PC-3 (cell line): ENCODE data around the gene GCC2. TPM values are rescaled to one million over a fixed set of nuclear protein-coding genes. Genes with fewer than 3 reads are reported as not detected.

Experiments used
- ATAC-seq: fragments of 200-7000 bp; cut with Tn5 transposase; 2 replicates; pipeline ENCODE4 v1.9.1; 2020; ENCODE audit warnings: mild to moderate bottlenecking, moderate library complexity
- BruUV-seq: library from RNA; stranded (reverse); fragments of 400-500 nt; replicated peaks from 2 replicates; lab custom pipeline; 2021; lab: Mats Ljungman, UMichigan
- CTCF ChIA-PET: fragments of 300-600 bp; sonication (Branson Sonifier 250); formaldehyde crosslinking; loops from one replicate; lab custom pipeline; 2022; ENCODE audit warnings: antibody characterized with exemption; lab: Charles Lee
- POLR2A ChIA-PET: fragments of 300-600 bp; sonication (Branson Sonifier 250); formaldehyde crosslinking; loops from one replicate; lab custom pipeline; 2022; ENCODE audit warnings: antibody characterized with exemption; ENCODE audit not compliant: unreplicated experiment; lab: Charles Lee
- DNase-seq: peaks from one replicate; pipeline ENCODE4 v3.0.0-alpha.2; 2015
- H2AFZ ChIP-seq: fragments of 300-600 bp; sonication (generic); 2 replicates; pipeline ENCODE4 v1.6.0; 2016; ENCODE audit warnings: antibody characterized with exemption, low read length
- H3F3A ChIP-seq: fragments of 300-600 bp; sonication (generic); one replicate; pipeline ENCODE4 v1.6.0; 2017; ENCODE audit warnings: antibody characterized with exemption, low read length, control low read depth, mild to moderate bottlenecking; ENCODE audit not compliant: unreplicated experiment
- H3K27ac ChIP-seq: fragments of 300-600 bp; sonication (generic); 2 replicates; pipeline ENCODE4 v1.5.1; 2016; ENCODE audit warnings: mild to moderate bottlenecking, low read length
- H3K27me3 ChIP-seq: fragments of 300-600 bp; sonication (generic); 2 replicates; pipeline ENCODE4 v1.6.1; 2016; ENCODE audit warnings: low read length, mixed read lengths
- H3K36me3 ChIP-seq: fragments of 300-600 bp; sonication (generic); 2 replicates; pipeline ENCODE4 v1.6.1; 2016; ENCODE audit warnings: low read depth, mixed run types, low read length, mixed read lengths
- H3K4me1 ChIP-seq: fragments of 300-600 bp; sonication (generic); 2 replicates; pipeline ENCODE4 v1.5.1; 2016; ENCODE audit warnings: low read length; ENCODE audit not compliant: insufficient read depth
- H3K4me2 ChIP-seq: fragments of 300-600 bp; sonication (generic); 2 replicates; pipeline ENCODE4 v1.6.0; 2016; ENCODE audit warnings: low read length
- H3K4me3 ChIP-seq: fragments of 300-600 bp; sonication (generic); 2 replicates; pipeline ENCODE4 v1.5.1; 2016; ENCODE audit warnings: mild to moderate bottlenecking, low read length, mixed read lengths
- H3K79me2 ChIP-seq: fragments of 300-600 bp; sonication (generic); 2 replicates; pipeline ENCODE4 v1.6.1; 2017; ENCODE audit warnings: low read length, mixed read lengths
- H3K9ac ChIP-seq: fragments of 300-600 bp; sonication (generic); 2 replicates; pipeline ENCODE4 v1.6.0; 2016; ENCODE audit warnings: mild to moderate bottlenecking, low read length
- H3K9me2 ChIP-seq: fragments of 300-600 bp; sonication (generic); replicated peaks from 2 replicates; pipeline ENCODE4 v1.6.1; 2016; ENCODE audit warnings: mixed run types, low read length, mixed read lengths
- H3K9me3 ChIP-seq: fragments of 300-600 bp; sonication (generic); 2 replicates; pipeline ENCODE4 v1.6.1; 2016; ENCODE audit warnings: low read length, mixed read lengths
- H4K20me1 ChIP-seq: fragments of 300-600 bp; sonication (generic); 2 replicates; pipeline ENCODE4 v1.6.1; 2016; ENCODE audit warnings: low read length, mixed read lengths
- EZH2 ChIP-seq: fragments of 300-600 bp; sonication (generic); IDR thresholded peaks from one replicate; pipeline ENCODE4 v1.6.1; 2017; ENCODE audit warnings: antibody characterized with exemption, mild to moderate bottlenecking, low read length; ENCODE audit not compliant: unreplicated experiment
- EZH2phosphoT487 ChIP-seq: fragments of 300-600 bp; sonication (generic); IDR thresholded peaks from 2 replicates; pipeline ENCODE4 v1.6.1; 2018; ENCODE audit warnings: mild to moderate bottlenecking, antibody characterized with exemption, low read length, borderline replicate concordance
- intact Hi-C: fragments of 100-400 bp; cut with micrococcal nuclease; formaldehyde crosslinking; loops from 2 replicates; pipeline ENCODE4 v1.9.0; 2023
- total RNA-seq: library from RNA; depleted of rRNA; stranded (reverse); fragments of >200 nt; gene quantifications from 2 replicates; pipeline ENCODE4 v1.2.3, GENCODE V29; 2014
- TF ChIP-seq, protein P1 (sequence below): fragments of 300-600 bp; sonication (generic); conservative IDR thresholded peaks from 2 replicates; pipeline ENCODE4 v1.5.1; 2017; ENCODE audit warnings: antibody characterized with exemption, low read depth, mild to moderate bottlenecking, low read length

GCC2 gene
- total RNA-seq, 1 experiment from 2014 or later: 10.1 TPM

DNA sequence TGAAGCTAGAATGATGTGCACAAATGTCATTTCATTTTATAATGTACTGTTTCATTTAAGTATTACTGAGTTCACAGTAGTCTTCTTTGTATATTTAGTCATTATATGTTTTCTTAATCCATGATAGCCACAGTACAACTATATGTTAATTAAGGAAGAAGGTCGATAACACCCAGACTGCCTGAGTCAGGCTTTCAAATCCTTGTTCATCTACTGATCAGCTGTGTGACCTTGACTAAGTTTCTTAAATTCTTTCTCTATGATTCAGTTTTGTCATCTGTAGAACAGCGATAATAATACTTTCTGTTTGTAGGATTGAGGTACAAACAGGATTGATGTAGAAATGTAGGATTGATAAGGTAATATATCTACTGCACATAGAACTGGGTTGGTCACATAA lies 5.4 kb downstream of the GCC2 start:
- Histone ChIP-seq H3K36me3 (peaks cover 55% of the 10 kb centered on the region), H3K27me3 (no peaks in the 10 kb centered on the region), H3K4me1 (peaks cover 4% of the 10 kb centered on the region; the same call in 1 of the 2 replicates), H3K4me3 (no peak overlapping the region), H3K27ac (no peak overlapping the region), H3F3A (no peaks in the 10 kb centered on the region), H3K79me2 (peaks cover 25% of the 10 kb centered on the region), H2AFZ (no peak overlapping the region), H3K9me2 (no peaks in the 10 kb centered on the region), H3K9ac (no peak overlapping the region), H3K9me3 (no peaks in the 10 kb centered on the region), H4K20me1 (no peaks in the 10 kb centered on the region), H3K4me2 (no peak overlapping the region)
- intact Hi-C loops: no loop called here
- POLR2A ChIA-PET: no interaction called here
- TF ChIP-seq, protein P1, sequence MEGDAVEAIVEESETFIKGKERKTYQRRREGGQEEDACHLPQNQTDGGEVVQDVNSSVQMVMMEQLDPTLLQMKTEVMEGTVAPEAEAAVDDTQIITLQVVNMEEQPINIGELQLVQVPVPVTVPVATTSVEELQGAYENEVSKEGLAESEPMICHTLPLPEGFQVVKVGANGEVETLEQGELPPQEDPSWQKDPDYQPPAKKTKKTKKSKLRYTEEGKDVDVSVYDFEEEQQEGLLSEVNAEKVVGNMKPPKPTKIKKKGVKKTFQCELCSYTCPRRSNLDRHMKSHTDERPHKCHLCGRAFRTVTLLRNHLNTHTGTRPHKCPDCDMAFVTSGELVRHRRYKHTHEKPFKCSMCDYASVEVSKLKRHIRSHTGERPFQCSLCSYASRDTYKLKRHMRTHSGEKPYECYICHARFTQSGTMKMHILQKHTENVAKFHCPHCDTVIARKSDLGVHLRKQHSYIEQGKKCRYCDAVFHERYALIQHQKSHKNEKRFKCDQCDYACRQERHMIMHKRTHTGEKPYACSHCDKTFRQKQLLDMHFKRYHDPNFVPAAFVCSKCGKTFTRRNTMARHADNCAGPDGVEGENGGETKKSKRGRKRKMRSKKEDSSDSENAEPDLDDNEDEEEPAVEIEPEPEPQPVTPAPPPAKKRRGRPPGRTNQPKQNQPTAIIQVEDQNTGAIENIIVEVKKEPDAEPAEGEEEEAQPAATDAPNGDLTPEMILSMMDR: no peak
- no peak for TF ChIP-seq EZH2phosphoT487
- TF ChIP-seq EZH2: no peak
- ATAC-seq (no peak), DNase-seq (no peak)
- CTCF ChIA-PET: no interaction called here
- no TSS peak for BruUV-seq

DNA sequence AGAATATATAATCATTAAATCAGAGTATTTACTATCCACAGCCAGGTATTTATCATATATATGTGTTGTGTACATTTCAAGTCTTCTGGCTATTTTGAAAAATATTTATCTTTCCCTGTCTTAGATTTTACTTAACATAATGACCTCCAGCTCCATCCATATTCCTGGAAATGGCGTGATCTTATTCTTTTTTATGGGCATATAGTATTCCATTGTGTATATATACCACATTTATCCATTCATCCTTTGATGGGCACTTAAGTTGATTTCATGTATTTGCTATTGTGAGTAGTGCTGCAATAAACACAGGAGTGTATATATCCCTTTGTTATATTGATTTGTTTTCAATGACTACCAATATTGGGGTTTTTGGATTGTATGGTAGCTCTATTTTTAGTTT lies 6.6 kb downstream of the GCC2 start:
- DNase-seq (no peak), ATAC-seq (no peak)
- no peaks in the 10 kb centered on the region for H3K4me1 ChIP-seq
- BruUV-seq: no TSS peak
- no peak for TF ChIP-seq EZH2
- no peak for TF ChIP-seq EZH2phosphoT487
- H3K9ac ChIP-seq: no peak overlapping the region
- no peak overlapping the region for H2AFZ ChIP-seq
- H3K4me3 ChIP-seq: no peak overlapping the region
- H3K4me2 ChIP-seq: no peak overlapping the region
- intact Hi-C loops: no loop called here
- ChIA-PET CTCF (no interaction called here), POLR2A (no interaction called here)
- no peaks in the 10 kb centered on the region for H3F3A ChIP-seq
- no peak overlapping the region for H3K27ac ChIP-seq
- H3K79me2 ChIP-seq: peaks cover 13% of the 10 kb centered on the region; the same call in 1 of the 2 replicates
- no peaks in the 10 kb centered on the region for H3K9me2 ChIP-seq
- no peaks in the 10 kb centered on the region for H4K20me1 ChIP-seq
- no peaks in the 10 kb centered on the region for H3K9me3 ChIP-seq
- H3K27me3 ChIP-seq: no peaks in the 10 kb centered on the region
- peaks cover 61% of the 10 kb centered on the region for H3K36me3 ChIP-seq

DNA sequence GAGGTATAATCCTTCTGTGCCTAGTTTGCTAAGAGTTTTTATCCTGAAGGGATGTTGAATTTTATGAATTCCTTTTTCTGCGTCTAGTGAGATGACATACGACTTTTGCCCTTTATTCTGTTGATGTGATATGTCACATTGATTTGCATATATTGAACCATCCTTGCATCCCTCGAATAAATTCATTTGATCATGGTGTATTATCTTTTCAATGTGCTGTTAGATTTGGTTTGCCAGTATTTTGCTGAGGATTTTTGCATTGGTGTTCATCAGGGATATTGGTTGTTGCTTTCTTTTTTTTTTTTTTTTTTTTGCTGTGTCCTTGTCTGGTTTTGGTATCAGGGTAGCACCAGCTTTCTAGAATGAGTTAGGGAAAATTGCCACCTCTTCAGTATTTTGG lies 9.1 kb downstream of the GCC2 start:
- Histone ChIP-seq H3F3A (no peaks in the 10 kb centered on the region), H3K9me3 (no peaks in the 10 kb centered on the region), H3K4me3 (no peak overlapping the region), H3K79me2 (peaks cover 11% of the 10 kb centered on the region; the same call in 1 of the 2 replicates), H2AFZ (no peak overlapping the region), H3K4me1 (no peaks in the 10 kb centered on the region), H3K36me3 (peaks cover 65% of the 10 kb centered on the region), H3K4me2 (no peak overlapping the region), H3K9me2 (no peaks in the 10 kb centered on the region), H4K20me1 (no peaks in the 10 kb centered on the region), H3K27ac (no peak overlapping the region), H3K9ac (no peak overlapping the region), H3K27me3 (no peaks in the 10 kb centered on the region)
- POLR2A ChIA-PET: no interaction called here
- BruUV-seq: no TSS peak
- ATAC-seq (no peak), DNase-seq (no peak)
- TF ChIP-seq EZH2phosphoT487: no peak
- TF ChIP-seq, protein P1: no peak
- intact Hi-C loops: no loop called here
- CTCF ChIA-PET: no interaction called here
